ENCODE measurements around the gene SURF2. TPM values are rescaled to one million over a fixed set of nuclear protein-coding genes. Genes with fewer than 3 reads are reported as not detected.

Gene SURF2
- total RNA-seq, 1 experiment from 2014 or later: 18.1 TPM

GRCh38 chr9:133339641-133340040 is 16.7 kb upstream of the SURF2 start:
- CTCF ChIA-PET: no interaction called here
- TF ChIP-seq EZH2 (IDR thresholded peaks at IDR 0.05; ENCODE audit: low read depth): no peak
- TF ChIP-seq CTCF (conservative IDR thresholded peaks at IDR 0.05): no peak
- Histone ChIP-seq H3K9me2 (ENCODE audit: insufficient read depth) (no peaks in the 10 kb centered on the region), H3K79me2 (ENCODE audit: low read depth) (peaks cover 13% of the 10 kb centered on the region), H3K27me3 (ENCODE audit: insufficient read depth, low read depth) (no peaks in the 10 kb centered on the region), H3K4me2 (no peak overlapping the region), H3K4me1 (replicated peaks; ENCODE audit: insufficient read depth) (peaks cover 3% of the 10 kb centered on the region), H3K4me3 (no peak overlapping the region), H3K36me3 (ENCODE audit: low read depth) (no peaks in the 10 kb centered on the region; the same call in 1 of the 2 replicates), H2AFZ (no peak overlapping the region), H3F3A (ENCODE audit: insufficient read depth, low read depth) (peaks cover 7% of the 10 kb centered on the region; the same call in 1 of the 2 replicates), H4K20me1 (ENCODE audit: insufficient read depth) (0 out of 2 replicates have a peak, but pooled peaks cover 9% of the 10 kb centered on the region), H3K27ac (no peak overlapping the region), H3K9me3 (ENCODE audit: insufficient read depth, low read depth) (no peaks in the 10 kb centered on the region)
- no peak for DNase-seq
- BruUV-seq (replicated peaks): no TSS peak
- intact Hi-C loops (cut with micrococcal nuclease; ENCODE audit: unreplicated experiment): loop anchor here (5.0 kb wide), 2 partner anchors 63 to 307 kb away; partner anchors contain the start of gene GTF3C5
- POLR2A ChIA-PET (ENCODE audit: unreplicated experiment): no interaction called here

- Histone ChIP-seq H3K36me3 (ENCODE audit: low read depth) (no peaks in the 10 kb centered on the region; the same call in 1 of the 2 replicates), H2AFZ (no peak overlapping the region), H3K9me3 (ENCODE audit: insufficient read depth, low read depth) (no peaks in the 10 kb centered on the region), H3K4me1 (replicated peaks; ENCODE audit: insufficient read depth) (no peaks in the 10 kb centered on the region), H3K27me3 (ENCODE audit: insufficient read depth, low read depth) (no peaks in the 10 kb centered on the region), H3K9me2 (ENCODE audit: insufficient read depth) (no peaks in the 10 kb centered on the region), H3K27ac (no peak overlapping the region), H3F3A (ENCODE audit: insufficient read depth, low read depth) (peaks cover 6% of the 10 kb centered on the region; the same call in 1 of the 2 replicates), H3K79me2 (ENCODE audit: low read depth) (peaks cover 10% of the 10 kb centered on the region), H3K4me2 (no peak overlapping the region), H4K20me1 (ENCODE audit: insufficient read depth) (0 out of 2 replicates have a peak, but pooled peaks cover 2% of the 10 kb centered on the region), H3K4me3 (no peak overlapping the region)
- DNase-seq: no peak
- POLR2A ChIA-PET (ENCODE audit: unreplicated experiment): no interaction called here
- BruUV-seq (replicated peaks): no TSS peak
- intact Hi-C loops (cut with micrococcal nuclease; ENCODE audit: unreplicated experiment): no loop called here
- TF ChIP-seq CTCF (conservative IDR thresholded peaks at IDR 0.05) (no peak), EZH2 (IDR thresholded peaks at IDR 0.05; ENCODE audit: low read depth) (no peak)
- CTCF ChIA-PET: no interaction called here
Measured at GRCh38 chr9:133340256-133340655, 16.1 kb upstream of the SURF2 start.

GRCh38 chr9:133340916-133341315 is 15.4 kb upstream of the SURF2 start:
- Histone ChIP-seq H3F3A (ENCODE audit: insufficient read depth, low read depth) (peaks cover 6% of the 10 kb centered on the region; the same call in 1 of the 2 replicates), H3K27ac (no peak overlapping the region), H3K79me2 (ENCODE audit: low read depth) (peaks cover 10% of the 10 kb centered on the region), H3K4me3 (no peak overlapping the region), H4K20me1 (ENCODE audit: insufficient read depth) (peaks cover 2% of the 10 kb centered on the region; the same call in 1 of the 2 replicates), H3K36me3 (ENCODE audit: low read depth) (no peaks in the 10 kb centered on the region; the same call in 1 of the 2 replicates), H2AFZ (no peak overlapping the region), H3K4me2 (no peak overlapping the region), H3K9me2 (ENCODE audit: insufficient read depth) (no peaks in the 10 kb centered on the region), H3K9me3 (ENCODE audit: insufficient read depth, low read depth) (no peaks in the 10 kb centered on the region), H3K4me1 (replicated peaks; ENCODE audit: insufficient read depth) (no peaks in the 10 kb centered on the region), H3K27me3 (ENCODE audit: insufficient read depth, low read depth) (no peaks in the 10 kb centered on the region)
- DNase-seq: no peak
- ChIA-PET CTCF (no interaction called here), POLR2A (ENCODE audit: unreplicated experiment) (interaction anchor here (0.5 kb wide), 1 partner anchor 118 kb away, joined by 3 read pairs; no protein-coding TSS in a partner anchor)
- intact Hi-C loops (cut with micrococcal nuclease; ENCODE audit: unreplicated experiment): no loop called here
- BruUV-seq (replicated peaks): no TSS peak
- TF ChIP-seq EZH2 (IDR thresholded peaks at IDR 0.05; ENCODE audit: low read depth) (no peak), CTCF (conservative IDR thresholded peaks at IDR 0.05) (no peak)
